Activated CD4-positive, alpha-beta T cell treated with anti-CD3 and anti-CD28 coated beads, Interleukin-2, amount 10 ng/mL, durations not matched to agents 7 days and 5 days (primary cell): ENCODE results near the gene ADPGK. TPM values are rescaled to one million over a fixed set of nuclear protein-coding genes. Genes with fewer than 3 reads are reported as not detected.
"Not testable (repeated sequence)": the region's sequence is repeated elsewhere in the genome, so short reads cannot be mapped to it uniquely, and the experiment has no call there.

Source experiments
- CTCF ChIA-PET: fragments of 350-600 bp; sonication (Branson Sonifier 250); formaldehyde crosslinking; loops from one replicate; lab custom pipeline; 2021; ENCODE audit warnings: antibody characterized with exemption; lab: Charles Lee
- POLR2A ChIA-PET: fragments of 350-600 bp; sonication (Branson Sonifier 250); formaldehyde crosslinking; loops from one replicate; lab custom pipeline; 2021; ENCODE audit warnings: antibody characterized with exemption; lab: Charles Lee
- DNase-seq: peaks from one replicate; pipeline ENCODE4 v3.0.0-alpha.2; 2020
- H3K27ac Mint-ChIP-seq: one replicate; pipeline ENCODE4 v1.8.0; 2021; ENCODE audit warnings: mild to moderate bottlenecking, moderate library complexity, mixed read lengths
- H3K27me3 Mint-ChIP-seq: one replicate; pipeline ENCODE4 v1.8.0; 2021; ENCODE audit warnings: mixed read lengths
- H3K36me3 Mint-ChIP-seq: one replicate; pipeline ENCODE4 v1.8.0; 2021; ENCODE audit warnings: low read depth, mixed read lengths
- H3K4me1 Mint-ChIP-seq: one replicate; pipeline ENCODE4 v1.8.0; 2021; ENCODE audit warnings: mixed read lengths
- H3K4me3 Mint-ChIP-seq: one replicate; pipeline ENCODE4 v1.8.0; 2021; ENCODE audit warnings: mild to moderate bottlenecking, moderate library complexity, mixed read lengths
- H3K9me3 Mint-ChIP-seq: one replicate; pipeline ENCODE4 v1.8.0; 2021; ENCODE audit warnings: mixed read lengths
- total RNA-seq, 2 experiments: library from RNA; stranded (reverse); gene quantifications; one replicate each; pipeline ENCODE4 v1.2.3, GENCODE V29; 2021

ADPGK gene
- 10 to 100 TPM; 91.4 to 94.2 TPM for total RNA-seq

DNA sequence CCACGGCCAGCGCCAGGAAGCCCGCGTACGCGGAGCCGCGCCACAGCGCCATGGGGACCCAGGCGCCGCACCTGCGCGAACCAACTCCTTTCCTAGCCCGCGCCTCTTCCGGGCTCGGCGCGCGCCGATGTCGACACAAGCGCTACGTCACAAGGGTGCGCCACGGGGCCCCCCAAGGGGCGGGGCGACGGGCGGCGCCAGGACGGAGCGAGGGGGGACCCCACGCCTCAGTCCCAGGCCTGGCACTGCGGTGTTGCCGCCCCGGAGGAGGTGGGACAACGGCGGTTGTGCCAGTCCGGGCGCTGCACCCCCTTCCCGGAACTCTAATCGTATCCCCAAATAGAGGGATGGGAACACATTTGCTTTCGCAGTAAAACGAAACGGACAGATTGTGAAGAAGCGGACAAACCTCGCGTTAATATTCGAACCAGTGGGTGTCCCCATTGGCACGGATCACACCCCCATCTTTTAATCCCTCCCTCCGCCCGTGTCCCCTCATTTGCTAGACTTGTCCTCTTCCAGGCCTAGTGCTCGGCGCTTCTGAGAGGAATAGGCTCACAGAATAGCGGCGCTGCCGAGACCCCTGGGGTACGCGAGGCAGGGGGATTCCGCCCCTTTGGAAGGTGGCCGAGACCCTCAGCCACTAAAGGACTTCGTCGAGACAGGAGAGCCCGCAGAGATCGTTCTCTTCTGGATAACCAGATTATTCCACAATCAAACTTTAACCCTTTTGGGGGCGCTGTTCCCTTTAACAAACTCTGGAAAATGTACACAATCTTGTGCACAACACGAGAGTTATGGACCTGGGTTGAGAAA, at the start of gene ADPGK:
TSS of gene ADPGK (minus strand) at position 119 of the 816 bp plus-strand sequence. CDS start at position 52, 67 bp downstream.
- Mint-ChIP-seq H3K27ac (peak within 1 kb of the TSS; percentile 99), H3K27me3 (no peaks in the 10 kb centered on the region), H3K4me3 (peak within 1 kb of the TSS; percentile 89), H3K4me1 (peaks cover 66% of the 10 kb centered on the region), H3K9me3 (no peaks in the 10 kb centered on the region), H3K36me3 (peaks cover 27% of the 10 kb centered on the region)
- ChIA-PET CTCF (interaction anchor here (0.6 to 1.8 kb wide), 5 partner anchors 10 to 298 kb away, joined by 3 to 5 read pairs (median 3); no protein-coding TSS in a partner anchor), POLR2A (no interaction called here)
- DNase-seq, result peak; percentile 91

DNA sequence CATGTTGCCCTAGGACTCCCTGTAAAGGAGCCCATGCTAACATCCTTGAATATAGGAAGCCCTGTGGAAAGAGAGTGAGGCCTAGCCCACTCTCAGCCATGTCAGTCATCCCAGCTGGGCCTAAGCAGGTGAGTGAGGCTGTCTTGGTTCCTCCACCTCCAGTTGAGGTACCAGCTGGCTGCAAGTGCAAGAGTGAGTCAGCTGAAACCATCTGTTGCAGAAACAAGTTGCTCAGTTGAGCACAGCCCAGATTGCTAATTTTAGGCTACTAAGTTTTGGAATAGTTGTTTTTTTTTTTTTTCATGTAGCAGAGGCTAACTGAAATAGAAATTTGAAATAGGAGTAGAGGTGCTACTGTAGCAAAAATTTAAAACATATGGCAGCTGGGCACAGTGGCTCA, 43.7 kb upstream of the ADPGK start:
- H3K4me3 Mint-ChIP-seq, result no peak overlapping the region
- H3K9me3 Mint-ChIP-seq, result no peaks in the 10 kb centered on the region
- CTCF ChIA-PET, result no interaction called here
- DNase-seq, result no peak
- H3K27me3 Mint-ChIP-seq, result peaks cover 26% of the 10 kb centered on the region
- POLR2A ChIA-PET, result no interaction called here
- no peaks in the 10 kb centered on the region for H3K4me1 Mint-ChIP-seq
- H3K36me3 Mint-ChIP-seq, result no peaks in the 10 kb centered on the region
- no peak overlapping the region for H3K27ac Mint-ChIP-seq

DNA sequence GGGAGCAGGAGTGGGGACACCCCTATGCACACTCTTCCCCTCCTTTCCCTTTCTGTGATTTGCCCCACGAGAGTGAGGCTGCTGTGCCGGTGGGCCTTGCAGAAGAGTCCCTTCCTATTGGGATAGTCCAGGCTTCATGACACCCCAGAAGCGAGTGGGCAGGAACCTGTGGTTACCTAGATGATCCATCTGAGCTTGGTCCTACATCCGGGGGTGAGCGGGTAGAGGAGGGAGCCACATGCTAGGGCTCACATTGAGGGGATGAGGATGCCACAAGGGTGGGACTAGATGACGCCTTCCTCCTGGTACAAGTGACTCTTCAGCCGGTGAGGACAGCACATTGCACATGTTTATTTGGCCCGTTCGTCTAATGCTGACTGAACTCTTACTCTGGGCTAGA, 43.1 kb upstream of the ADPGK start:
- POLR2A ChIA-PET, result no interaction called here
- CTCF ChIA-PET, result no interaction called here
- no peak for DNase-seq
- no peaks in the 10 kb centered on the region for H3K36me3 Mint-ChIP-seq
- no peak overlapping the region for H3K4me3 Mint-ChIP-seq
- no peaks in the 10 kb centered on the region for H3K4me1 Mint-ChIP-seq
- peaks cover 21% of the 10 kb centered on the region for H3K27me3 Mint-ChIP-seq
- H3K9me3 Mint-ChIP-seq, result no peaks in the 10 kb centered on the region
- no peak overlapping the region for H3K27ac Mint-ChIP-seq

- Mint-ChIP-seq H3K27me3 (peaks cover 14% of the 10 kb centered on the region), H3K4me3 (no peak overlapping the region), H3K36me3 (no peaks in the 10 kb centered on the region), H3K4me1 (no peaks in the 10 kb centered on the region), H3K27ac (no peak overlapping the region), H3K9me3 (no peaks in the 10 kb centered on the region)
- ChIA-PET CTCF (interaction anchor here (0.5 kb wide), 1 partner anchor 256 kb away, joined by 3 read pairs; no protein-coding TSS in a partner anchor), POLR2A (no interaction called here)
- no peak for DNase-seq
Measured at GRCh38 chr15:72825829-72826228, 42.3 kb upstream of the ADPGK start.

DNA sequence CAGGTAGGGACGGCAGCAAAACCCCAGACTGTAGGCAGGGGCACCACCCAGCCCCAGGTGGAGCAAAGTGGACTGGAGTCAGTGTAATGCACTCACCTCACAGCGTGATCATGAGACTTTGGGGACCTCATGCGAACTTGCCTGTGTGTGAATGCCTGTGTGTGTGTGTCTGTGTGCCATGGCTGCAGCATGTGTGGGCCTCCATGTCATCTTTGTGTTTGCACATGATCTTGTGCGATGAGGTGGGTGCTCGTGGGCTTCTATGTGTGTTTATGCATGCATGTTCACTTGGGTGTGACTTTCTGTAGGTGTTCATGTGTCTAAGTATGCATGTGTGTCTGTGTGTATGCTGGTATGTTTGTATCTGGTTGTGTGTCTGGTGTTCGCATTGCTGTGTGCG, 41.2 kb upstream of the ADPGK start:
- no peak for DNase-seq
- ChIA-PET CTCF (no interaction called here), POLR2A (no interaction called here)
- no peak overlapping the region for H3K4me3 Mint-ChIP-seq
- no peak overlapping the region for H3K27ac Mint-ChIP-seq
- peaks cover 10% of the 10 kb centered on the region for H3K27me3 Mint-ChIP-seq
- H3K9me3 Mint-ChIP-seq, result no peaks in the 10 kb centered on the region
- H3K4me1 Mint-ChIP-seq, result no peaks in the 10 kb centered on the region
- H3K36me3 Mint-ChIP-seq, result no peaks in the 10 kb centered on the region

DNA sequence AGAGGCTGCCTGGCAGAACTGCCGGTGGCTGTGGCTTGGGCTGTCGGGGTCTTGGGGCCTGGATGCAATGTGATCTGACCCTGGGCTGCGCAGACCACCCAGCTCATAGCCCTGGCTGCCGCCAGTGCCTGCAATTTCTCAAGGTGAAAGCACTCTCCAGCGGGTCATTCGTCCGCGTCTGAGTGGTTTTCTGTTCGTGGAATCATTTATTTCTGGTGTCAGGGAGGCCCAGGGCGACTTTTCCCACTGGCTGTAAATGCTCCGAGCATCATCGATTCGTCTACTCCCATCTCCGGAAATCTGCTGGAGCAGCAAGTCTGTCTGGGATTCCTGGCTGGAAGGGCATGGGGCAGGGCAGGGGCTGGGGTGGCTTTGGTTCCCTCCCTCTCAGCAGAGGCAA, 40.6 kb upstream of the ADPGK start:
- Mint-ChIP-seq H3K4me3 (no peak overlapping the region), H3K27ac (no peak overlapping the region), H3K36me3 (no peaks in the 10 kb centered on the region), H3K9me3 (no peaks in the 10 kb centered on the region), H3K4me1 (no peaks in the 10 kb centered on the region), H3K27me3 (peaks cover 9% of the 10 kb centered on the region)
- CTCF ChIA-PET, result interaction anchor here (1.1 kb wide), 1 partner anchor 8 kb away, joined by 3 read pairs; no protein-coding TSS in a partner anchor
- DNase-seq, result no peak
- POLR2A ChIA-PET, result no interaction called here

DNA sequence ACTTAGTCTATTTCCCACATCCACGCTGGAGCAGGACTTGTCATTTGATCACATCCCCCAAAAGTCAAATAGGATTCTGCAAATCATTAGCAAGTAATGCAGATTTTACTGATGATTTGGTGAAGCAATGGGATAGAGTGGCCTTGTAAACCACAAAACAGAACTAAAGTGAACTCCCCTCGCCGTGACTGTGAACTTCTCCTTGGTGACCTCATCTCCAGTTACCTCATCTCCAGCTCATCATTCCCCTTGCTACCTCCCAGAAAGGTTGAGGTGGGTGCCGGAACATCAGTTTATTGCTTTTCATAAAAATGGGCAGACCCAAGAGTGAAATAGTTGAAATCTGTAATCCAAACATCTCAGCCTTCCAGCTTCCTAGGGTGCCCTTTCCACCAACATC, 36.7 kb upstream of the ADPGK start:
- no peaks in the 10 kb centered on the region for H3K4me1 Mint-ChIP-seq
- no peak overlapping the region for H3K27ac Mint-ChIP-seq
- no peaks in the 10 kb centered on the region for H3K36me3 Mint-ChIP-seq
- DNase-seq, result no peak
- H3K9me3 Mint-ChIP-seq, result no peaks in the 10 kb centered on the region
- H3K4me3 Mint-ChIP-seq, result no peak overlapping the region
- ChIA-PET POLR2A (no interaction called here), CTCF (interaction anchor here (1.5 kb wide), 1 partner anchor 53 kb away, joined by 4 read pairs; no protein-coding TSS in a partner anchor)
- H3K27me3 Mint-ChIP-seq, result peaks cover 8% of the 10 kb centered on the region

- Mint-ChIP-seq H3K4me1 (no peaks in the 10 kb centered on the region), H3K9me3 (no peaks in the 10 kb centered on the region), H3K27ac (no peak overlapping the region), H3K4me3 (no peak overlapping the region), H3K27me3 (peaks cover 14% of the 10 kb centered on the region), H3K36me3 (no peaks in the 10 kb centered on the region)
- ChIA-PET POLR2A (no interaction called here), CTCF (no interaction called here)
- no peak for DNase-seq
Measured at GRCh38 chr15:72818632-72819031, 35.1 kb upstream of the ADPGK start.

GRCh38 chr15:72813345-72814004, 29.9 kb upstream of the ADPGK start:
- ChIA-PET CTCF (no interaction called here), POLR2A (no interaction called here)
- H3K36me3 Mint-ChIP-seq, result no peaks in the 10 kb centered on the region
- H3K27me3 Mint-ChIP-seq, result peaks cover 16% of the 10 kb centered on the region
- H3K4me3 Mint-ChIP-seq, result no peak overlapping the region
- DNase-seq, result no peak
- H3K4me1 Mint-ChIP-seq, result peaks cover 10% of the 10 kb centered on the region
- no peak overlapping the region for H3K27ac Mint-ChIP-seq
- H3K9me3 Mint-ChIP-seq, result no peaks in the 10 kb centered on the region

GRCh38 chr15:72809329-72809728, 25.8 kb upstream of the ADPGK start:
- peaks cover 8% of the 10 kb centered on the region for H3K27me3 Mint-ChIP-seq
- ChIA-PET POLR2A (no interaction called here), CTCF (interaction anchor here (0.6 to 2.3 kb wide), 4 partner anchors 9 to 73 kb away, joined by 3 to 7 read pairs (median 4); no protein-coding TSS in a partner anchor)
- no peaks in the 10 kb centered on the region for H3K36me3 Mint-ChIP-seq
- no peak overlapping the region for H3K4me3 Mint-ChIP-seq
- peak overlapping the region; percentile 38 for H3K27ac Mint-ChIP-seq
- H3K9me3 Mint-ChIP-seq, result no peaks in the 10 kb centered on the region
- DNase-seq, result no peak
- peaks cover 10% of the 10 kb centered on the region for H3K4me1 Mint-ChIP-seq

DNA sequence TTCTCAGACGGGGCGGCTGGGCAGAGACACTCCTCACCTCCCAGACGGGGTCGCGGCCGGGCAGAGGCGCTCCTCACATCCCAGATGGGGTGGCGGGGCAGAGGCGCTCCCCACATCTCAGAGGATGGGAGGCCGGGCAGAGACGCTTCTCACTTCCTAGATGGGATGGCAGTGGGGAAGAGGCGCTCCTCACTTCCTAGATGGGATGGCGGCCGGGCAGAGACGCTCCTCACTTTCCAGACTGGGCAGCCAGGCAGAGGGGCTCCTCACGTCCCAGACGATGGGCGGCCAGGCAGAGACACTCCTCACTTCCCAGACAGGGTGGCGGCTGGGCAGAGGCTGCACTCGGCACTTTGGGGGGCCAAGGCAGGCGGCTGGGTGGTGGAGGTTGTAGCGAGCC, 23.8 kb upstream of the ADPGK start:
- H3K4me3 Mint-ChIP-seq, H3K36me3 Mint-ChIP-seq, POLR2A ChIA-PET, H3K9me3 Mint-ChIP-seq, H3K27ac Mint-ChIP-seq, H3K4me1 Mint-ChIP-seq, DNase-seq, CTCF ChIA-PET, H3K27me3 Mint-ChIP-seq: not testable (repeated sequence)

- POLR2A ChIA-PET, result no interaction called here
- Mint-ChIP-seq H3K9me3 (no peaks in the 10 kb centered on the region), H3K36me3 (no peaks in the 10 kb centered on the region), H3K27ac (no peak overlapping the region), H3K4me1 (no peaks in the 10 kb centered on the region), H3K27me3 (peaks cover 33% of the 10 kb centered on the region), H3K4me3 (no peak overlapping the region)
- CTCF ChIA-PET, result no interaction called here
- DNase-seq, result no peak
Measured at GRCh38 chr15:72803006-72803405, 19.4 kb upstream of the ADPGK start.

- CTCF ChIA-PET, result no interaction called here
- POLR2A ChIA-PET, result no interaction called here
Measured at GRCh38 chr15:72801590-72802325, 18.2 kb upstream of the ADPGK start.

More at GRCh38 chr15:72801590-72802325, 18.2 kb upstream of the ADPGK start:
- Mint-ChIP-seq H3K36me3 (no peaks in the 10 kb centered on the region), H3K27ac (no peak overlapping the region), H3K4me3 (no peak overlapping the region), H3K27me3 (peaks cover 33% of the 10 kb centered on the region), H3K4me1 (peaks cover 7% of the 10 kb centered on the region), H3K9me3 (no peaks in the 10 kb centered on the region)
- no peak for DNase-seq
